ENCODE results near the gene DNAJB8. TPM values are rescaled to one million over a fixed set of nuclear protein-coding genes. Genes with fewer than 3 reads are reported as not detected.

The DNAJB8 gene
- total RNA-seq, 1 experiment from 2014 or later, result not detected

DNA sequence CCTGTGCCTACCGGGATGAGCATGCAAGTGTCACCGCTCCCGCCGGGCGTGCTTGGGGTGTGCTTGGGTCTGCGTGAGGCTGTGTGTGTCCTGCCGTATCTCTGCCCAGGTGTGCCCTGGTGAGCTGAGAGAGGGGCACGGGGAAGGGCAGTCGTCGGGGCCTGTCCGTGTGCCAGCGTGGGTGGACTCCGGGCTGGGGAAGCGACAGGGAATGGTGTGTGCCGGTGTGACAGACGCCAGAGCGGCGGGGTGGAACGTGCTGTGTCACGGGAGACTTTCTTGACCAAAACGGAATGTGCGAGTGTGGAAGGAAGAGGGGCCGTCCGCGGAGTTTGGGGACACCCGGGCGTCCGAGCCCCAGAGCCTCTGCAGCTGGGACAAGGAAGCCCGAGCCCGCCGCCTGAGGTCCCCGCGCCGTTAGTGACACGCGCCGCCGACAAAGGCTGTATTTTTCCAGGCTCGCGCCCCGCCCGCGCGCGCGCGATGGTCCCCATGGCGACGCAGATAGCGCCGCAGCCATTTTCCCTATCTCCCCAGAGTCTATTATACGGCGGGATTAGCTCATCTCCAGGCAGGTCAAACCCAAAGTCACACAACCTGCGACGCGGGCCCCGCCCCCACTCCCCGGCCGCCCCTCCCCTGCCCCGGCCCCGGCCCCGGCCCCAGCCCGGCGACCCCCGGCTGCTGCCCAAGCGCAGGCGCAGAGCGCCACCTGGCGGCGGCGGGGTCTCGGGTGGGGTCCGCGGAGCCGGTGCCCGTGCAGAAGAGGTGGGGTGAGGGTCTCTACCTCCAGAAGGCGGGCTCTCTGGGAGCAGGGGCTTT is 30.8 kb upstream of the DNAJB8 start:
- peaks cover 93% of the 10 kb centered on the region for H3K27me3 Mint-ChIP-seq (ENCODE audit: low read depth)
- WGBS (ENCODE audit: extremely low coverage, insufficient read length, low lambda C conversion rate), result no CpG with 5 or more reads among the region's 77 CpGs

More for the DNA sequence above, 30.8 kb upstream of the DNAJB8 start:
- no peak overlapping the region for H3K9ac ChIP-seq (ENCODE audit: extremely low read depth, insufficient read length, low read length)
- peak overlapping the region; percentile 56 for H3K4me2 ChIP-seq (ENCODE audit: insufficient read depth, insufficient read length, low read length)
- H3K27ac ChIP-seq (ENCODE audit: insufficient read length, low read depth, low read length), result no peak overlapping the region
- TF ChIP-seq, protein P1, sequence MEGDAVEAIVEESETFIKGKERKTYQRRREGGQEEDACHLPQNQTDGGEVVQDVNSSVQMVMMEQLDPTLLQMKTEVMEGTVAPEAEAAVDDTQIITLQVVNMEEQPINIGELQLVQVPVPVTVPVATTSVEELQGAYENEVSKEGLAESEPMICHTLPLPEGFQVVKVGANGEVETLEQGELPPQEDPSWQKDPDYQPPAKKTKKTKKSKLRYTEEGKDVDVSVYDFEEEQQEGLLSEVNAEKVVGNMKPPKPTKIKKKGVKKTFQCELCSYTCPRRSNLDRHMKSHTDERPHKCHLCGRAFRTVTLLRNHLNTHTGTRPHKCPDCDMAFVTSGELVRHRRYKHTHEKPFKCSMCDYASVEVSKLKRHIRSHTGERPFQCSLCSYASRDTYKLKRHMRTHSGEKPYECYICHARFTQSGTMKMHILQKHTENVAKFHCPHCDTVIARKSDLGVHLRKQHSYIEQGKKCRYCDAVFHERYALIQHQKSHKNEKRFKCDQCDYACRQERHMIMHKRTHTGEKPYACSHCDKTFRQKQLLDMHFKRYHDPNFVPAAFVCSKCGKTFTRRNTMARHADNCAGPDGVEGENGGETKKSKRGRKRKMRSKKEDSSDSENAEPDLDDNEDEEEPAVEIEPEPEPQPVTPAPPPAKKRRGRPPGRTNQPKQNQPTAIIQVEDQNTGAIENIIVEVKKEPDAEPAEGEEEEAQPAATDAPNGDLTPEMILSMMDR (conservative IDR thresholded peaks at IDR 0.05), result peak; percentile 75
- H2BK12ac ChIP-seq (ENCODE audit: insufficient read length, low read depth, low read length), result no peak overlapping the region
- H3K9me3 ChIP-seq (ENCODE audit: control insufficient read depth, low read depth, low read length), result no peaks in the 10 kb centered on the region
- no peak overlapping the region for H3K56ac ChIP-seq (ENCODE audit: insufficient read length, low read depth, low read length)
- peaks cover 3% of the 10 kb centered on the region for H4K20me1 ChIP-seq (ENCODE audit: control insufficient read depth, insufficient read depth, insufficient read length)
- H3K79me1 ChIP-seq (ENCODE audit: insufficient read depth, low read depth, low read length, poor library complexity, severe bottlenecking), result no peaks in the 10 kb centered on the region
- H3T11ph ChIP-seq (ENCODE audit: low read length), result no peak overlapping the region
- H4K91ac ChIP-seq (ENCODE audit: insufficient read length, low read depth, low read length), result no peak overlapping the region
- H2AK5ac ChIP-seq (ENCODE audit: insufficient read length, low read length), result no peak overlapping the region
- no peak overlapping the region for H2BK20ac ChIP-seq (ENCODE audit: low read depth, low read length, poor library complexity, severe bottlenecking)
- Mint-ChIP-seq H3K36me3 (ENCODE audit: insufficient read depth in 1 of 3, low read depth in 3 of 3) (no peaks in the 10 kb centered on the region; a peak in 2 of 7 replicates), H3K27ac (no peak overlapping the region), H3K9me3 (peaks cover 3 to 4% of the 10 kb centered on the region in 2 experiments; a peak in 2 of 5 replicates), H3K4me1 (peaks cover 18 to 41% of the 10 kb centered on the region in 2 experiments), H3K4me3 (peak overlapping the region; percentile 62 to 81)
- H4K5ac ChIP-seq (ENCODE audit: insufficient read length, low read depth, low read length), result no peak overlapping the region
- no peaks in the 10 kb centered on the region for H3K79me2 ChIP-seq (ENCODE audit: insufficient read depth, low read length)
- H2AFZ ChIP-seq (ENCODE audit: low read length), result no peak overlapping the region
- H2BK5ac ChIP-seq (ENCODE audit: insufficient read length, low read length), result no peak overlapping the region
- no peak overlapping the region for H3K18ac ChIP-seq (ENCODE audit: insufficient read length, low read depth, low read length)
- H3K4ac ChIP-seq (ENCODE audit: low read depth, low read length), result no peak overlapping the region
- H2BK15ac ChIP-seq (ENCODE audit: low read depth, low read length), result no peak overlapping the region
- no peak overlapping the region for H2BK120ac ChIP-seq (ENCODE audit: low read depth, low read length, poor library complexity, severe bottlenecking)
- no peak overlapping the region for H3K23ac ChIP-seq (ENCODE audit: insufficient read length, low read depth, low read length)
- H4K8ac ChIP-seq (replicated peaks; ENCODE audit: insufficient read length, low read depth, low read length), result no peak overlapping the region
- peaks cover 49% of the 10 kb centered on the region for H3K27me3 ChIP-seq (ENCODE audit: insufficient read depth, low read length)
- DNase-seq, result peak; percentile 92
- no peak overlapping the region for H3K14ac ChIP-seq (ENCODE audit: insufficient read depth, low read length)
- peaks cover 5% of the 10 kb centered on the region for H3K23me2 ChIP-seq (ENCODE audit: insufficient read length, low read depth, low read length, poor library complexity, severe bottlenecking)
- no peaks in the 10 kb centered on the region for H3K4me1 ChIP-seq (ENCODE audit: insufficient read depth, low read length)

Measured in H9 (cell line).